Measurements from ENCODE around the gene GALNTL6.
A peak's percentile ranks its signal among the peaks of the same experiment; 100 is the strongest.
"Not testable (repeated sequence)": the region's sequence is repeated elsewhere in the genome, so short reads cannot be mapped to it uniquely, and the experiment has no call there.

GALNTL6 gene

GRCh38 chr4:172776203-172776861 is 963.1 kb downstream of the GALNTL6 start:
- no peak for DNase-seq

- no peak for DNase-seq
Observed at GRCh38 chr4:172777729-172778431, 964.7 kb downstream of the GALNTL6 start.

- no peak for DNase-seq
Observed at GRCh38 chr4:172778583-172778982, 965.4 kb downstream of the GALNTL6 start.

- no peak for DNase-seq
Observed at GRCh38 chr4:172780566-172781081, 967.4 kb downstream of the GALNTL6 start.

GRCh38 chr4:172785613-172786012 is 972.4 kb downstream of the GALNTL6 start:
- DNase-seq = no peak

GRCh38 chr4:172786039-172786792 is 973.0 kb downstream of the GALNTL6 start:
- no peak for DNase-seq

GRCh38 chr4:172787111-172787510 is 973.9 kb downstream of the GALNTL6 start:
- DNase-seq = no peak

- no peak for DNase-seq
Observed at GRCh38 chr4:172791841-172792240, 978.6 kb downstream of the GALNTL6 start.

GRCh38 chr4:172793565-172794306 is 980.5 kb downstream of the GALNTL6 start:
- DNase-seq = no peak

GRCh38 chr4:172794307-172794703 is 981.1 kb downstream of the GALNTL6 start:
- DNase-seq = no peak

- DNase-seq = not testable (repeated sequence)
Observed at GRCh38 chr4:172797281-172797680, 984.1 kb downstream of the GALNTL6 start.

GRCh38 chr4:172802032-172802431 is 988.8 kb downstream of the GALNTL6 start:
- DNase-seq = no peak

- DNase-seq = no peak
Observed at GRCh38 chr4:172806841-172807240, 993.6 kb downstream of the GALNTL6 start.

GRCh38 chr4:172808196-172808595 is 995.0 kb downstream of the GALNTL6 start:
- DNase-seq = no peak

GRCh38 chr4:172809319-172809718 is 996.1 kb downstream of the GALNTL6 start:
- no peak for DNase-seq

- DNase-seq = peak in 1 of 2 experiments; percentile 6
Observed at GRCh38 chr4:172813359-172813923, 1000.2 kb downstream of the GALNTL6 start.

GRCh38 chr4:172815499-172816164 is 1002.4 kb downstream of the GALNTL6 start:
- DNase-seq = no peak

- DNase-seq = no peak
Observed at GRCh38 chr4:172818901-172819300, 1005.7 kb downstream of the GALNTL6 start.

- no peak for DNase-seq
Observed at GRCh38 chr4:172819353-172819752, 1006.1 kb downstream of the GALNTL6 start.

- no peak for DNase-seq
Observed at GRCh38 chr4:172822331-172822730, 1009.1 kb downstream of the GALNTL6 start.

GRCh38 chr4:172826346-172826745 is 1013.1 kb downstream of the GALNTL6 start:
- DNase-seq = no peak

GRCh38 chr4:172826861-172827260 is 1013.7 kb downstream of the GALNTL6 start:
- no peak for DNase-seq

All from Kasumi-1 (cell line).